Vagina (tissue), 2 donors: ENCODE data around the gene RPLP2. TPM values are rescaled to one million over a fixed set of nuclear protein-coding genes. Genes with fewer than 3 reads are reported as not detected.

Source experiments
- DNase-seq, 2 donors: peaks; one replicate each; pipeline ENCODE4 v3.0.0-alpha.2; 2017; ENCODE audit errors: extremely low spot score in 2 of 2
- H3K27ac ChIP-seq: fragments of 200-600 bp; sonication (generic); one replicate; pipeline ENCODE4 v1.5.1; 2019
- H3K27me3 ChIP-seq: fragments of 200-600 bp; sonication (generic); one replicate; pipeline ENCODE4 v1.5.1; 2019
- H3K36me3 ChIP-seq, 2 donors: fragments of 200-600 bp; sonication (generic); one replicate each; pipeline ENCODE4 v1.5.1; 2017 to 2019
- H3K4me1 ChIP-seq: fragments of 200-600 bp; sonication (generic); one replicate; pipeline ENCODE4 v1.5.1; 2019
- H3K4me3 ChIP-seq, 2 donors: fragments of 200-600 bp; sonication (generic); 1 replicate in 1 of 2; 2 replicates in 1 of 2; pipeline ENCODE4 v1.5.1; 2016 to 2019
- H3K9me3 ChIP-seq: fragments of 200-600 bp; sonication (generic); one replicate; pipeline ENCODE4 v1.5.1; 2019
- CTCF ChIP-seq, 3 experiments: fragments of 450-650 bp in 2 of 3; fragments of 200-600 bp in 1 of 3; sonication (generic) in 1 of 3; IDR thresholded peaks; one replicate each; pipeline ENCODE4 v1.5.1; 2017 to 2019; ENCODE audit warnings: antibody characterized with exemption in 3 of 3, mild to moderate bottlenecking in 2 of 3, moderate library complexity in 2 of 3
- POLR2A ChIP-seq, 2 donors: fragments of 450-650 bp; IDR thresholded peaks; one replicate each; pipeline ENCODE4 v1.6.1; 2017; ENCODE audit warnings: antibody characterized with exemption in 2 of 2, mild to moderate bottlenecking in 2 of 2, moderate library complexity in 2 of 2
- POLR2AphosphoS5 ChIP-seq, 2 donors: sonication (generic); formaldehyde crosslinking; IDR thresholded peaks; one replicate each; pipeline ENCODE4 v1.9.0; 2017; ENCODE audit warnings: antibody characterized with exemption in 2 of 2, mild to moderate bottlenecking in 2 of 2, low read depth in 1 of 2; ENCODE audit not compliant: insufficient read depth in 1 of 2
- intact Hi-C: fragments of 100-400 bp; cut with DNase I; formaldehyde crosslinking; loops from one replicate; pipeline ENCODE4 v1.15.1; 2023
- total RNA-seq: library from RNA; depleted of rRNA; stranded (reverse); fragments of >200 nt; gene quantifications from one replicate; pipeline ENCODE4 v1.2.3, GENCODE V29; 2016

RPLP2 gene
- total RNA-seq, 1 donor from 2014 or later: 1,068 TPM

DNA sequence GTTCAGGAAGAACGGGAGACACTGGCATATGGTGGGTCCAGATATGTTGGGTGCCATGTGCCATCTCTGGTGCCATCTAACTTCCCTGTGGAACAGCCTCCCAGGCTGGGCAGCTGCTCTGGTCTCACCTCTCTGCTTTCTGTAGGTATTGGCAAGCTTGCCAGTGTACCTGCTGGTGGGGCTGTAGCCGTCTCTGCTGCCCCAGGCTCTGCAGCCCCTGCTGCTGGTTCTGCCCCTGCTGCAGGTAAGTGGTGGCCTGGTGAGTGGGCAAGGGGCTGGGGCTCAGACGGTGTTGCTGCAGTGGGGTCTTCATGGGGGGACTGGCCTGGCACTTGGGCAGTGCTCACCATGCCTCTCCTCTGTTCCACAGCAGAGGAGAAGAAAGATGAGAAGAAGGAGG is 2.6 kb downstream of the RPLP2 start:
- peaks cover 0 to 30% of the 10 kb centered on the region in 2 donors for H3K36me3 ChIP-seq
- H3K4me3 ChIP-seq: no peak overlapping the region
- TF ChIP-seq CTCF (IDR thresholded peaks at IDR 0.05) (no peak), POLR2AphosphoS5 (IDR thresholded peaks at IDR 0.05; ENCODE audit: insufficient read depth in 1 of 2, low read depth in 1 of 2) (no peak), POLR2A (IDR thresholded peaks at IDR 0.05) (no peak)
- H3K9me3 ChIP-seq: no peaks in the 10 kb centered on the region
- H3K4me1 ChIP-seq: peaks cover 33% of the 10 kb centered on the region
- no peaks in the 10 kb centered on the region for H3K27me3 ChIP-seq
- H3K27ac ChIP-seq: no peak overlapping the region
- no peak for DNase-seq
- intact Hi-C loops: no loop called here

DNA sequence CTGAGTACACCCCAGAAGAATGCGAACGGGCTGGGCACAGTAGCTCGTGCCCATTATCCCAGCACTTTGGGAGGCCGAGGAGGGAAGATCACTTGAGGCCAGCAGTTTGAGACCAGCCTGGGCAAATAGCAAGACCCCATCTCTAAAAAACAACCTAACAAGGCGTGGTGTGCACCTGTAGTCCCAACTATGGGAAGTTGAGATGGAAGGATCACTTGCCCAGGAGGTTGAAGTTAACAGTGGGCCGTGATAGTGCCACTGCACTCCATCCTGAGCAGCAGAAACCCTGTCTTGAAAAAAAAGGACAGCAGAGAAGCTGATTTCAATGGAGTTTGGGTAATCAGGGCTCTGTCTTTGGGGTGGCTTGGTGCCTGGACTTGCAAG is 3.3 kb downstream of the RPLP2 start:
- Histone ChIP-seq H3K4me1 (peaks cover 33% of the 10 kb centered on the region), H3K9me3 (no peaks in the 10 kb centered on the region), H3K27me3 (no peaks in the 10 kb centered on the region), H3K27ac (no peak overlapping the region), H3K36me3 (peaks cover 0 to 30% of the 10 kb centered on the region in 2 donors), H3K4me3 (no peak overlapping the region)
- intact Hi-C loops: no loop called here
- TF ChIP-seq CTCF (IDR thresholded peaks at IDR 0.05) (no peak), POLR2A (IDR thresholded peaks at IDR 0.05) (no peak), POLR2AphosphoS5 (IDR thresholded peaks at IDR 0.05; ENCODE audit: insufficient read depth in 1 of 2, low read depth in 1 of 2) (no peak)
- DNase-seq: no peak

GRCh38 chr11:813456-814096 is 3.8 kb downstream of the RPLP2 start:
- Histone ChIP-seq H3K27me3 (no peaks in the 10 kb centered on the region), H3K4me1 (peaks cover 33% of the 10 kb centered on the region), H3K36me3 (peaks cover 0 to 30% of the 10 kb centered on the region in 2 donors), H3K9me3 (no peaks in the 10 kb centered on the region), H3K4me3 (no peak overlapping the region), H3K27ac (no peak overlapping the region)
- no peak for DNase-seq
- no peak for TF ChIP-seq POLR2AphosphoS5 (IDR thresholded peaks at IDR 0.05; ENCODE audit: insufficient read depth in 1 of 2, low read depth in 1 of 2)
- TF ChIP-seq POLR2A (IDR thresholded peaks at IDR 0.05): no peak
- no peak for TF ChIP-seq CTCF (IDR thresholded peaks at IDR 0.05)
- intact Hi-C loops: no loop called here

DNA sequence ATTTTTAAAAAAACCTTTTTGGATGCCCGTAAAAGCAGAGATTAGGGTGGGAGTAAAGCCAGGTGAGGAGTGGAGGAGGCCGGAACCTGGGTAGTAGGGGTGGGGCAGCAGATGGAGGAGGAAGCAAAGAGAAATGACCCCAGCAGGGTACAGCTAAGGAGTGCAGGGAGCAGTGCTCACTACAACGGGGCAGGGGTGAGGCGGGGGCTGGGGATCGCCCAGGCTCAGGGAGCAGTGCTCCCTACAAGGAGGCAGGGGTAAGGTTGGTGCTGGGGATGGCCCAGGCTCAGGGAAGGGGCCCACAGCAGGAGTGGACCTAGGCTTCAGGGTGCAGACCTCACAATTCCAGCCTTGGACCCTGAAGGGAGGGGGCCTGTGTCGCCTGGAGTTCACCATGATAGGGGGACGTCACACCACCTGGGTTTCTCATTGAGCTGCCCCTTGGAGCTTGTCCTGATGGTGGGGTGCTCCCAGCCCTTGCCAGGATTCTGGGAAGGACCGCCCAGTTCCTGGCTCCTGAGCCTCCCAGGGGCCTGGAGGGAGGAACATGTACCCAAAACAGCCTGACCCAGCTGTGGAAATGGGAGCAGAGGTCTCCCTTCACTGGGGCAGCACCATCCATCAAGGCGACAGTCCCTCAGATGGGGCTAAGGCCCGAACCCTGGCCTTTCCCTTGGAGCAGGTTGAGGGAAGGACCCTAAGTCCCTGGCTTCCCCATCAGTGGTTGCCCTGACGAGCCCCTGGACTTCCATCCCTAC is 6.1 kb downstream of the RPLP2 start:
- H3K36me3 ChIP-seq: peaks cover 0 to 30% of the 10 kb centered on the region in 2 donors
- H3K27me3 ChIP-seq: no peaks in the 10 kb centered on the region
- peaks cover 36% of the 10 kb centered on the region for H3K4me1 ChIP-seq
- intact Hi-C loops: no loop called here
- no peak for DNase-seq
- no peak for TF ChIP-seq POLR2AphosphoS5 (IDR thresholded peaks at IDR 0.05; ENCODE audit: insufficient read depth in 1 of 2, low read depth in 1 of 2)
- no peak for TF ChIP-seq CTCF (IDR thresholded peaks at IDR 0.05)
- no peak for TF ChIP-seq POLR2A (IDR thresholded peaks at IDR 0.05)
- H3K9me3 ChIP-seq: no peaks in the 10 kb centered on the region
- H3K27ac ChIP-seq: no peak overlapping the region
- H3K4me3 ChIP-seq: no peak overlapping the region

DNA sequence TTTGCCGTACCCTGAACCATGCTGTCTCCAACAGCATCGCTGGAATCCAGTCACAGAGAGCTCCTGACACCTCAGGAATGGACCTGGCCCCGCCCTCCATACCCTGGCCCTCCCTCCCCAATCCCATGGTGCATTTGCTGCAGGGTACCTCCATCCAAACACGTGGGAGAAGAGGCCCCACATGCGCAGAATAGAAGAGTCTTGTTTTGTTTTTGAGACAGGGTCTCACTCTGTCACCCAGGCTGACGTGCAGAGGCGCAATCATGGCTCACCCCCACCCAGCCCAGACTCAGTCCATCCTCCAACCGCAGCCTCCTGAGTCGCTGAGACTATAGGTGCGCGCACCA is 6.6 kb downstream of the RPLP2 start:
- Histone ChIP-seq H3K9me3 (no peaks in the 10 kb centered on the region), H3K27me3 (no peaks in the 10 kb centered on the region), H3K4me1 (peaks cover 36% of the 10 kb centered on the region), H3K4me3 (no peak overlapping the region), H3K36me3 (peaks cover 0 to 25% of the 10 kb centered on the region in 2 donors), H3K27ac (no peak overlapping the region)
- TF ChIP-seq CTCF (IDR thresholded peaks at IDR 0.05): no peak
- TF ChIP-seq POLR2A (IDR thresholded peaks at IDR 0.05): no peak
- no peak for TF ChIP-seq POLR2AphosphoS5 (IDR thresholded peaks at IDR 0.05; ENCODE audit: insufficient read depth in 1 of 2, low read depth in 1 of 2)
- intact Hi-C loops: no loop called here
- DNase-seq: no peak
